Fibroblast of skin of abdomen (primary cell): ENCODE measurements around the gene RNF123.
"Not testable (repeated sequence)": the region's sequence is repeated elsewhere in the genome, so short reads cannot be mapped to it uniquely, and the experiment has no call there.

Source experiments
- DNase-seq: peaks from one replicate; pipeline ENCODE4 v3.0.0-alpha.2; 2013

RNF123 gene

GRCh38 chr3:49721596-49721895, 32.2 kb downstream of the RNF123 start:
- no peak for DNase-seq

- DNase-seq = no peak
These were observed 32.8 kb downstream of the RNF123 start for GRCh38 chr3:49721896-49722781.

- DNase-seq = no peak
These were observed 33.5 kb downstream of the RNF123 start for GRCh38 chr3:49722896-49723295.

GRCh38 chr3:49723296-49723627, 33.9 kb downstream of the RNF123 start:
- peak; percentile 20 for DNase-seq

GRCh38 chr3:49723628-49724551, 34.5 kb downstream of the RNF123 start, which contains the start of gene GMPPB:
Gene GMPPB, minus strand, starts transcription at chr3:49723951. Its CDS starts 225 bp downstream, at chr3:49723726.
- peak; percentile 96 for DNase-seq

GRCh38 chr3:49724586-49724985, 35.2 kb downstream of the RNF123 start:
- no peak for DNase-seq

GRCh38 chr3:49725906-49726681, 36.7 kb downstream of the RNF123 start:
- DNase-seq = no peak

- DNase-seq = no peak
These were observed 38.0 kb downstream of the RNF123 start for GRCh38 chr3:49727154-49727923.

GRCh38 chr3:49727924-49728361, 38.6 kb downstream of the RNF123 start:
- no peak for DNase-seq

GRCh38 chr3:49729966-49730609, 40.7 kb downstream of the RNF123 start:
- DNase-seq = no peak

GRCh38 chr3:49732597-49732996, 43.2 kb downstream of the RNF123 start:
- DNase-seq = no peak

- DNase-seq = no peak
These were observed 44.2 kb downstream of the RNF123 start for GRCh38 chr3:49733551-49733950.

- no peak for DNase-seq
These were observed 45.4 kb downstream of the RNF123 start for GRCh38 chr3:49734752-49735151.

- no peak for DNase-seq
These were observed 48.8 kb downstream of the RNF123 start for GRCh38 chr3:49738067-49738713.

GRCh38 chr3:49740427-49740826, 51.1 kb downstream of the RNF123 start:
- no peak for DNase-seq

- DNase-seq = no peak
These were observed 56.6 kb downstream of the RNF123 start for GRCh38 chr3:49745986-49746385.

GRCh38 chr3:49747792-49748480, 58.6 kb downstream of the RNF123 start:
- peak; percentile 21 for DNase-seq

- not testable (repeated sequence) for DNase-seq
These were observed 59.5 kb downstream of the RNF123 start for GRCh38 chr3:49748874-49749273.

- no peak for DNase-seq
These were observed 60.7 kb downstream of the RNF123 start for GRCh38 chr3:49750056-49750455.

GRCh38 chr3:49751501-49751900, 62.1 kb downstream of the RNF123 start:
- no peak for DNase-seq
